SU-DHL-6 (cell line): Measurements from ENCODE around the gene OSTM1.

Experiments
- H2AFZ ChIP-seq: fragments of 200-600 bp; sonication (generic); 2 replicates; pipeline ENCODE4 v1.6.1; 2014; ENCODE audit warnings: low read depth, mild to moderate bottlenecking, moderate library complexity, mixed read lengths, antibody characterized with exemption, low read length; ENCODE audit not compliant: severe bottlenecking
- H3F3A ChIP-seq: fragments of 200-600 bp; shearing (Covaris generic); 2 replicates; pipeline ENCODE4 v1.6.0; 2016; ENCODE audit warnings: antibody characterized with exemption, mild to moderate bottlenecking; ENCODE audit not compliant: insufficient read depth
- H3K27ac ChIP-seq: fragments of 200-600 bp; sonication (generic); 2 replicates; pipeline ENCODE4 v1.5.1; 2016; ENCODE audit warnings: low read depth, mild to moderate bottlenecking, low read length, moderate library complexity, mixed read lengths
- H3K27me3 ChIP-seq: fragments of 200-600 bp; sonication (generic), shearing (Covaris generic); 2 replicates; pipeline ENCODE4 v1.6.0; 2014; ENCODE audit warnings: mild to moderate bottlenecking, low read length
- H3K36me3 ChIP-seq: fragments of 200-600 bp; sonication (generic); 2 replicates; pipeline ENCODE4 v1.6.1; 2014; ENCODE audit warnings: mild to moderate bottlenecking, low read length, mixed read lengths
- H3K4me2 ChIP-seq: fragments of 300-600, 200-600 bp; shearing (Covaris generic), sonication (generic); 2 replicates; pipeline ENCODE4 v1.6.0; 2014; ENCODE audit warnings: low read length, low read depth, mild to moderate bottlenecking; ENCODE audit not compliant: poor library complexity, severe bottlenecking
- H3K4me3 ChIP-seq: fragments of 200-600 bp; sonication (generic); 2 replicates; pipeline ENCODE4 v1.5.1; 2014; ENCODE audit warnings: antibody characterized with exemption, low read length, mild to moderate bottlenecking, mixed read lengths; ENCODE audit not compliant: insufficient read depth, poor library complexity, severe bottlenecking
- H3K79me2 ChIP-seq: fragments of 200-600 bp; sonication (generic); 2 replicates; pipeline ENCODE4 v1.6.1; 2014; ENCODE audit warnings: mild to moderate bottlenecking, low read length, moderate library complexity; ENCODE audit not compliant: insufficient read depth
- H3K9ac ChIP-seq: fragments of 200-600 bp; sonication (generic); 2 replicates; pipeline ENCODE4 v1.7.0; 2014; ENCODE audit warnings: mild to moderate bottlenecking, low read length
- H3K9me2 ChIP-seq: fragments of 200-600 bp; sonication (generic); replicated peaks from 2 replicates; pipeline ENCODE4 v1.6.1; 2014; ENCODE audit warnings: low read length; ENCODE audit not compliant: insufficient read depth
- H3K9me3 ChIP-seq: fragments of 200-600 bp; sonication (generic); 2 replicates; pipeline ENCODE4 v1.6.1; 2014; ENCODE audit warnings: low read length, mixed read lengths; ENCODE audit not compliant: insufficient read depth
- H4K20me1 ChIP-seq: fragments of 200-600 bp; sonication (generic); 2 replicates; pipeline ENCODE4 v1.6.1; 2014; ENCODE audit warnings: low read depth, mild to moderate bottlenecking, antibody characterized with exemption, low read length, moderate library complexity, mixed read lengths
- CTCF ChIP-seq: fragments of 200-600 bp; sonication (generic); IDR thresholded peaks from one replicate; pipeline ENCODE4 v1.5.1; 2017; ENCODE audit warnings: antibody characterized with exemption, mild to moderate bottlenecking, low read length, moderate library complexity; ENCODE audit not compliant: insufficient read depth, poor library complexity, severe bottlenecking
- EZH2phosphoT487 ChIP-seq: fragments of 200-600 bp; sonication (generic), shearing (Covaris generic); conservative IDR thresholded peaks from 2 replicates; pipeline ENCODE4 v1.6.1; 2018; ENCODE audit warnings: mild to moderate bottlenecking, antibody characterized with exemption, low read length, moderate library complexity, mixed read lengths

OSTM1 gene

GRCh38 chr6:108121612-108122011 lies 47.1 kb upstream of the OSTM1 start:
- Histone ChIP-seq H3F3A (no peaks in the 10 kb centered on the region), H3K9ac (no peak overlapping the region), H4K20me1 (no peaks in the 10 kb centered on the region), H3K9me2 (no peaks in the 10 kb centered on the region), H3K4me3 (no peak overlapping the region), H3K36me3 (no peaks in the 10 kb centered on the region), H3K4me2 (no peak overlapping the region), H3K27me3 (no peaks in the 10 kb centered on the region), H3K79me2 (no peaks in the 10 kb centered on the region), H3K9me3 (no peaks in the 10 kb centered on the region), H3K27ac (no peak overlapping the region), H2AFZ (no peak overlapping the region)
- TF ChIP-seq CTCF = no peak
- TF ChIP-seq EZH2phosphoT487 = no peak

- H3F3A ChIP-seq = no peaks in the 10 kb centered on the region
- no peaks in the 10 kb centered on the region for H4K20me1 ChIP-seq
- H2AFZ ChIP-seq = no peak overlapping the region
- H3K9me2 ChIP-seq = no peaks in the 10 kb centered on the region
- H3K4me2 ChIP-seq = no peak overlapping the region
- H3K9ac ChIP-seq = no peak overlapping the region
- H3K4me3 ChIP-seq = no peak overlapping the region
- H3K79me2 ChIP-seq = no peaks in the 10 kb centered on the region
- TF ChIP-seq EZH2phosphoT487 = no peak
- TF ChIP-seq CTCF = no peak
- H3K36me3 ChIP-seq = no peaks in the 10 kb centered on the region
- H3K27ac ChIP-seq = no peak overlapping the region
- no peaks in the 10 kb centered on the region for H3K27me3 ChIP-seq
- no peaks in the 10 kb centered on the region for H3K9me3 ChIP-seq
Measured at GRCh38 chr6:108120311-108120710, 45.8 kb upstream of the OSTM1 start.

- Histone ChIP-seq H4K20me1 (no peaks in the 10 kb centered on the region), H3K4me3 (no peak overlapping the region), H3K9ac (no peak overlapping the region), H2AFZ (no peak overlapping the region), H3K27ac (no peak overlapping the region), H3K27me3 (no peaks in the 10 kb centered on the region), H3K36me3 (no peaks in the 10 kb centered on the region), H3K9me3 (no peaks in the 10 kb centered on the region), H3F3A (no peaks in the 10 kb centered on the region), H3K79me2 (no peaks in the 10 kb centered on the region), H3K4me2 (no peak overlapping the region), H3K9me2 (no peaks in the 10 kb centered on the region)
- TF ChIP-seq EZH2phosphoT487 (no peak), CTCF (no peak)
Measured at GRCh38 chr6:108119769-108120141, 45.2 kb upstream of the OSTM1 start.
